Panc1 (cell line): ENCODE data around the gene ILK.

Source experiments
- POLR2AphosphoS5 ChIP-seq: IDR thresholded peaks from 2 replicates; pipeline ENCODE4 v1.6.1; 2012; ENCODE audit warnings: mild to moderate bottlenecking, low read depth, low read length, moderate library complexity
- SIN3A ChIP-seq: IDR thresholded peaks from 2 replicates; pipeline ENCODE4 v1.6.1; 2012; ENCODE audit warnings: low read depth, mild to moderate bottlenecking, low read length, moderate library complexity, borderline replicate concordance; ENCODE audit not compliant: insufficient read depth
- TCF7L2 ChIP-seq: IDR thresholded peaks from 2 replicates; pipeline ENCODE4 v1.6.1; 2011; ENCODE audit warnings: mild to moderate bottlenecking, low read depth, low read length, inconsistent platforms
- TF ChIP-seq, protein P1 (sequence below): fragments of 450-650 bp; IDR thresholded peaks from 2 replicates; pipeline ENCODE4 v1.5.1; 2017; ENCODE audit warnings: mild to moderate bottlenecking
- TF ChIP-seq, protein P2 (sequence below), 2 experiments: IDR thresholded peaks; 2 replicates each; pipeline ENCODE4 v1.6.1; 2011 to 2012; ENCODE audit warnings: low read depth in 2 of 2, control low read depth in 1 of 2, low read length in 1 of 2, mild to moderate bottlenecking in 1 of 2, moderate library complexity in 1 of 2; ENCODE audit not compliant: insufficient read depth in 1 of 2

DNA sequence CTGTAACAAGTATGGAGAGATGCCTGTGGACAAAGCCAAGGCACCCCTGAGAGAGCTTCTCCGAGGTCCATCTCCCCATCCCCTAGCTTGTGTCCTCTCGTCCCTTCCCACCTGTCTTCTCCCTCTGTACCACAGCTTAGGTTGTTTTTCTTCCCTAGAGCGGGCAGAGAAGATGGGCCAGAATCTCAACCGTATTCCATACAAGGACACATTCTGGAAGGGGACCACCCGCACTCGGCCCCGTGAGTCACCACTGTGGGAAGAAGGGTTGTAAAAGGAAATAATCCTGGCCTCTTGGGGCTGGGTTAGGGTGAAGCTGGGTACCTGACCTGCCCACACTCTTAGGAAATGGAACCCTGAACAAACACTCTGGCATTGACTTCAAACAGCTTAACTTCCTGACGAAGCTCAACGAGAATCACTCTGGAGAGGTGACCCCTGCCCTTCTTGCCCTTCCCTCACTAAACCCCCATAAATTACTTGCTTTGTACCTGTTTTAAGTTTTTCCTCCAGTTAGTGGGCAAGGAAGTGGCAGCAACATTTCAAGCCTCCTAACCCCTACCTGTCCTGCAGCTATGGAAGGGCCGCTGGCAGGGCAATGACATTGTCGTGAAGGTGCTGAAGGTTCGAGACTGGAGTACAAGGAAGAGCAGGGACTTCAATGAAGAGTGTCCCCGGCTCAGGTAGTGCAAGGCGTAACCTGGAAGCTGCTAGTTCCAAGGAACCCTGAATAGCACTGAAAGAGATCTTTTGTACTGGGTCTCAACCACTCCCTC lies 5.3 kb downstream of the ILK start:
- TF ChIP-seq, protein P1, sequence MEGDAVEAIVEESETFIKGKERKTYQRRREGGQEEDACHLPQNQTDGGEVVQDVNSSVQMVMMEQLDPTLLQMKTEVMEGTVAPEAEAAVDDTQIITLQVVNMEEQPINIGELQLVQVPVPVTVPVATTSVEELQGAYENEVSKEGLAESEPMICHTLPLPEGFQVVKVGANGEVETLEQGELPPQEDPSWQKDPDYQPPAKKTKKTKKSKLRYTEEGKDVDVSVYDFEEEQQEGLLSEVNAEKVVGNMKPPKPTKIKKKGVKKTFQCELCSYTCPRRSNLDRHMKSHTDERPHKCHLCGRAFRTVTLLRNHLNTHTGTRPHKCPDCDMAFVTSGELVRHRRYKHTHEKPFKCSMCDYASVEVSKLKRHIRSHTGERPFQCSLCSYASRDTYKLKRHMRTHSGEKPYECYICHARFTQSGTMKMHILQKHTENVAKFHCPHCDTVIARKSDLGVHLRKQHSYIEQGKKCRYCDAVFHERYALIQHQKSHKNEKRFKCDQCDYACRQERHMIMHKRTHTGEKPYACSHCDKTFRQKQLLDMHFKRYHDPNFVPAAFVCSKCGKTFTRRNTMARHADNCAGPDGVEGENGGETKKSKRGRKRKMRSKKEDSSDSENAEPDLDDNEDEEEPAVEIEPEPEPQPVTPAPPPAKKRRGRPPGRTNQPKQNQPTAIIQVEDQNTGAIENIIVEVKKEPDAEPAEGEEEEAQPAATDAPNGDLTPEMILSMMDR = no peak
- TF ChIP-seq, protein P2, sequence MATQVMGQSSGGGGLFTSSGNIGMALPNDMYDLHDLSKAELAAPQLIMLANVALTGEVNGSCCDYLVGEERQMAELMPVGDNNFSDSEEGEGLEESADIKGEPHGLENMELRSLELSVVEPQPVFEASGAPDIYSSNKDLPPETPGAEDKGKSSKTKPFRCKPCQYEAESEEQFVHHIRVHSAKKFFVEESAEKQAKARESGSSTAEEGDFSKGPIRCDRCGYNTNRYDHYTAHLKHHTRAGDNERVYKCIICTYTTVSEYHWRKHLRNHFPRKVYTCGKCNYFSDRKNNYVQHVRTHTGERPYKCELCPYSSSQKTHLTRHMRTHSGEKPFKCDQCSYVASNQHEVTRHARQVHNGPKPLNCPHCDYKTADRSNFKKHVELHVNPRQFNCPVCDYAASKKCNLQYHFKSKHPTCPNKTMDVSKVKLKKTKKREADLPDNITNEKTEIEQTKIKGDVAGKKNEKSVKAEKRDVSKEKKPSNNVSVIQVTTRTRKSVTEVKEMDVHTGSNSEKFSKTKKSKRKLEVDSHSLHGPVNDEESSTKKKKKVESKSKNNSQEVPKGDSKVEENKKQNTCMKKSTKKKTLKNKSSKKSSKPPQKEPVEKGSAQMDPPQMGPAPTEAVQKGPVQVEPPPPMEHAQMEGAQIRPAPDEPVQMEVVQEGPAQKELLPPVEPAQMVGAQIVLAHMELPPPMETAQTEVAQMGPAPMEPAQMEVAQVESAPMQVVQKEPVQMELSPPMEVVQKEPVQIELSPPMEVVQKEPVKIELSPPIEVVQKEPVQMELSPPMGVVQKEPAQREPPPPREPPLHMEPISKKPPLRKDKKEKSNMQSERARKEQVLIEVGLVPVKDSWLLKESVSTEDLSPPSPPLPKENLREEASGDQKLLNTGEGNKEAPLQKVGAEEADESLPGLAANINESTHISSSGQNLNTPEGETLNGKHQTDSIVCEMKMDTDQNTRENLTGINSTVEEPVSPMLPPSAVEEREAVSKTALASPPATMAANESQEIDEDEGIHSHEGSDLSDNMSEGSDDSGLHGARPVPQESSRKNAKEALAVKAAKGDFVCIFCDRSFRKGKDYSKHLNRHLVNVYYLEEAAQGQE (IDR thresholded peaks at IDR 0.05; ENCODE audit: insufficient read depth in 1 of 2, low read depth in 2 of 2, low read length in 1 of 2) = no peak
- no peak for TF ChIP-seq TCF7L2
- TF ChIP-seq SIN3A = no peak
- TF ChIP-seq POLR2AphosphoS5 = peak; percentile 48
